IMR-90 (cell line): ENCODE results near the gene MRPL45. TPM values are rescaled to one million over a fixed set of nuclear protein-coding genes. Genes with fewer than 3 reads are reported as not detected.

Source experiments
- ATAC-seq: fragments of 200-7000 bp; cut with Tn5 transposase; 2 replicates; pipeline ENCODE4 v1.9.1; 2020; ENCODE audit warnings: low read depth, mild to moderate bottlenecking, moderate library complexity
- BruUV-seq: library from RNA; stranded (reverse); fragments of 400-500 nt; replicated peaks from 2 replicates; lab custom pipeline; 2021; lab: Mats Ljungman, UMichigan
- CTCF ChIA-PET: fragments of 300-600 bp; formaldehyde crosslinking; extraction: SDS; loops from one replicate; lab custom pipeline; 2021; ENCODE audit warnings: antibody characterized with exemption; lab: Yijun Ruan, JAX
- POLR2A ChIA-PET: fragments of 300-600 bp; sonication (Branson Sonifier 250); formaldehyde crosslinking; loops from one replicate; lab custom pipeline; 2022; ENCODE audit warnings: antibody characterized with exemption; ENCODE audit not compliant: unreplicated experiment; lab: Charles Lee
- DNase-seq: peaks from one replicate; pipeline ENCODE4 v3.0.0; 2013
- H2AFZ ChIP-seq: replicated peaks from 2 replicates; pipeline ENCODE3; 2013; ENCODE audit warnings: low read length, mild to moderate bottlenecking; ENCODE audit not compliant: poor library complexity
- H2AK5ac ChIP-seq: 2 replicates; pipeline ENCODE4 v1.6.1; 2013; ENCODE audit warnings: low read depth, low read length, inconsistent platforms
- H2AK9ac ChIP-seq: replicated peaks from 2 replicates; pipeline ENCODE3; 2013; ENCODE audit warnings: mild to moderate bottlenecking, low read depth, low read length, moderate library complexity; ENCODE audit not compliant: poor library complexity
- H2BK120ac ChIP-seq: 2 replicates; pipeline ENCODE4 v1.6.1; 2013; ENCODE audit warnings: low read depth, low read length, inconsistent platforms
- H2BK15ac ChIP-seq: 3 replicates; pipeline ENCODE4 v1.6.1; 2013; ENCODE audit warnings: low read depth, low read length, inconsistent platforms
- H2BK20ac ChIP-seq: 2 replicates; pipeline ENCODE4 v1.6.1; 2013; ENCODE audit warnings: low read depth, mild to moderate bottlenecking, inconsistent platforms, low read length, moderate library complexity
- H2BK5ac ChIP-seq: 2 replicates; pipeline ENCODE4 v1.6.1; 2013; ENCODE audit warnings: mild to moderate bottlenecking, low read depth, low read length, inconsistent platforms; ENCODE audit not compliant: poor library complexity, severe bottlenecking
- H3K14ac ChIP-seq: replicated peaks from 2 replicates; pipeline ENCODE4 v1.6.1; 2013; ENCODE audit warnings: low read depth, low read length, inconsistent platforms
- H3K18ac ChIP-seq: 2 replicates; pipeline ENCODE4 v1.6.1; 2013; ENCODE audit warnings: low read depth, low read length, control low read depth
- H3K23ac ChIP-seq: 2 replicates; pipeline ENCODE4 v1.6.1; 2013; ENCODE audit warnings: low read depth, low read length, inconsistent platforms
- H3K27ac ChIP-seq: 2 replicates; pipeline ENCODE4 v1.5.1; 2013; ENCODE audit warnings: mild to moderate bottlenecking, control low read depth, low read length; ENCODE audit not compliant: insufficient read depth
- H3K27me3 ChIP-seq: 2 replicates; pipeline ENCODE4 v1.6.1; 2013; ENCODE audit warnings: low read length; ENCODE audit not compliant: control insufficient read depth, insufficient read depth
- H3K36me3 ChIP-seq: 2 replicates; pipeline ENCODE4 v1.6.1; 2013; ENCODE audit warnings: low read length, mixed read lengths; ENCODE audit not compliant: control insufficient read depth, insufficient read depth
- H3K4ac ChIP-seq: 2 replicates; pipeline ENCODE4 v1.6.1; 2013; ENCODE audit warnings: low read depth, low read length, inconsistent platforms
- H3K4me1 ChIP-seq: 2 replicates; pipeline ENCODE4 v1.6.1; 2013; ENCODE audit warnings: low read length, mixed read lengths; ENCODE audit not compliant: control insufficient read depth, insufficient read depth
- H3K4me2 ChIP-seq: 2 replicates; pipeline ENCODE4 v1.6.1; 2013; ENCODE audit warnings: low read depth, mild to moderate bottlenecking, control low read depth, low read length, moderate library complexity
- H3K4me3 ChIP-seq: 2 replicates; pipeline ENCODE4 v1.5.1; 2013; ENCODE audit warnings: low read depth, mild to moderate bottlenecking, control low read depth, low read length, moderate library complexity; ENCODE audit not compliant: insufficient read depth
- H3K56ac ChIP-seq: 2 replicates; pipeline ENCODE4 v1.6.1; 2013; ENCODE audit warnings: low read length, inconsistent platforms; ENCODE audit not compliant: insufficient read depth; ENCODE audit errors: extremely low read depth
- H3K79me1 ChIP-seq, 2 experiments: 2 replicates each; pipeline ENCODE4 v1.6.1; 2013; ENCODE audit warnings: low read length in 2 of 2, inconsistent platforms in 1 of 2, low read depth in 1 of 2
- H3K9ac ChIP-seq: 2 replicates; pipeline ENCODE4 v1.6.1; 2013; ENCODE audit warnings: low read depth, low read length, control low read depth
- H3K9me1 ChIP-seq: 2 replicates; pipeline ENCODE4 v1.6.1; 2013; ENCODE audit warnings: low read length, inconsistent platforms; ENCODE audit not compliant: insufficient read depth
- H3K9me3 ChIP-seq: 2 replicates; pipeline ENCODE4 v1.6.1; 2013; ENCODE audit warnings: low read length; ENCODE audit not compliant: control insufficient read depth, insufficient read depth
- H4K20me1 ChIP-seq: 2 replicates; pipeline ENCODE4 v1.6.1; 2013; ENCODE audit warnings: low read length, inconsistent platforms; ENCODE audit not compliant: insufficient read depth
- H4K5ac ChIP-seq: 2 replicates; pipeline ENCODE4 v1.6.1; 2013; ENCODE audit warnings: mild to moderate bottlenecking, low read depth, low read length, control low read depth
- H4K8ac ChIP-seq, 2 experiments: 2 replicates each; pipeline ENCODE4 v1.6.1; 2013; ENCODE audit warnings: low read depth in 2 of 2, low read length in 2 of 2, control low read depth in 1 of 2, inconsistent platforms in 1 of 2
- H4K91ac ChIP-seq: 2 replicates; pipeline ENCODE4 v1.6.1; 2013; ENCODE audit warnings: low read depth, low read length, inconsistent platforms; ENCODE audit not compliant: insufficient read depth
- BHLHE40 ChIP-seq: fragments of 150-350 bp; IDR thresholded peaks from 2 replicates; pipeline ENCODE4 v1.6.1; 2016; ENCODE audit warnings: mild to moderate bottlenecking, low read depth, low read length
- CHD1 ChIP-seq: IDR thresholded peaks from 2 replicates; pipeline ENCODE4 v1.6.1; 2012; ENCODE audit warnings: low read depth, low read length, improper control_type of control experiment
- FOS ChIP-seq: fragments of 150-350 bp; IDR thresholded peaks from 2 replicates; pipeline ENCODE4 v1.6.1; 2016; ENCODE audit warnings: low read depth, low read length
- MAZ ChIP-seq: IDR thresholded peaks from 2 replicates; pipeline ENCODE4 v1.6.1; 2012; ENCODE audit warnings: low read depth, mild to moderate bottlenecking, low read length, improper control_type of control experiment, moderate library complexity, borderline replicate concordance
- MXI1 ChIP-seq: IDR thresholded peaks from 2 replicates; pipeline ENCODE4 v1.6.1; 2012; ENCODE audit warnings: low read depth, mild to moderate bottlenecking, low read length, moderate library complexity, borderline replicate concordance
- NFE2L2 ChIP-seq: fragments of 150-350 bp; IDR thresholded peaks from 2 replicates; pipeline ENCODE4 v1.6.1; 2016; ENCODE audit warnings: low read depth, mild to moderate bottlenecking, low read length
- RAD21 ChIP-seq: IDR thresholded peaks from 2 replicates; pipeline ENCODE4 v1.6.1; 2012; ENCODE audit warnings: low read length, improper control_type of control experiment
- RFX5 ChIP-seq: IDR thresholded peaks from 2 replicates; pipeline ENCODE4 v1.8.0; 2012; ENCODE audit warnings: low read depth, mild to moderate bottlenecking, low read length, moderate library complexity
- SMC3 ChIP-seq: fragments of 150-350 bp; IDR thresholded peaks from 2 replicates; pipeline ENCODE4 v1.6.1; 2016; ENCODE audit warnings: low read depth, mild to moderate bottlenecking, antibody characterized with exemption, low read length, moderate library complexity
- WGBS, 2 experiments: methylation state at CpG; one replicate each; pipeline versions ENCODE4 v1.1.5 to v1.1.7; 2013; ENCODE audit warnings: missing lambda C conversion rate in 2 of 2; ENCODE audit not compliant: insufficient read length in 1 of 2; ENCODE audit errors: extremely low coverage in 2 of 2; 5-methylcytosine and 5-hydroxymethylcytosine counted together
- dilution Hi-C: fragments of 300-500 bp; cut with HindIII; formaldehyde crosslinking; loops from one replicate; pipeline ENCODE4 v1.14.3; 2018; ENCODE audit warnings: low sequenced_read_pairs; ENCODE audit not compliant: unreplicated experiment
- in situ Hi-C: fragments of 300-500 bp; cut with MboI; formaldehyde crosslinking; loops from 3 replicates; pipeline ENCODE4 v1.14.3; 2019; ENCODE audit warnings: low sequenced_read_pairs, inconsistent platforms, mixed read lengths
- intact Hi-C: fragments of 100-400 bp; cut with micrococcal nuclease; formaldehyde crosslinking; loops from 2 replicates; pipeline ENCODE4 v1.10.0; 2022
- polyA plus RNA-seq, 3 experiments: library from polyadenylated mRNA; depleted of rRNA; stranded (reverse); fragments of >200 nt; gene quantifications; 2 replicates each; pipeline ENCODE4 v1.2.3, GENCODE V29; 2012; ENCODE audit warnings: low replicate concordance in 1 of 3
- total RNA-seq: library from RNA; depleted of rRNA; stranded (reverse); fragments of >200 nt; gene quantifications from 2 replicates; pipeline ENCODE4 v1.2.3, GENCODE V29; 2012
- TF ChIP-seq, protein P1 (sequence below): fragments of 150-350 bp; IDR thresholded peaks from 2 replicates; pipeline ENCODE4 v1.6.1; 2016; ENCODE audit warnings: low read depth, mild to moderate bottlenecking, low read length, moderate library complexity, borderline replicate concordance
- TF ChIP-seq, protein P2 (sequence below): fragments of 150-350 bp; IDR thresholded peaks from 2 replicates; pipeline ENCODE4 v1.6.1; 2017; ENCODE audit warnings: mild to moderate bottlenecking, antibody characterized with exemption, low read length, low read depth
- TF ChIP-seq, protein P3 (sequence below): conservative IDR thresholded peaks from 2 replicates; pipeline ENCODE4 v1.5.1; 2012; ENCODE audit warnings: mild to moderate bottlenecking, low read depth, low read length, improper control_type of control experiment

Gene MRPL45
- total and polyA plus RNA-seq, 2 of the 4 experiments (the other 2 are of a cell fraction), result 39.6 to 46.8 TPM

DNA sequence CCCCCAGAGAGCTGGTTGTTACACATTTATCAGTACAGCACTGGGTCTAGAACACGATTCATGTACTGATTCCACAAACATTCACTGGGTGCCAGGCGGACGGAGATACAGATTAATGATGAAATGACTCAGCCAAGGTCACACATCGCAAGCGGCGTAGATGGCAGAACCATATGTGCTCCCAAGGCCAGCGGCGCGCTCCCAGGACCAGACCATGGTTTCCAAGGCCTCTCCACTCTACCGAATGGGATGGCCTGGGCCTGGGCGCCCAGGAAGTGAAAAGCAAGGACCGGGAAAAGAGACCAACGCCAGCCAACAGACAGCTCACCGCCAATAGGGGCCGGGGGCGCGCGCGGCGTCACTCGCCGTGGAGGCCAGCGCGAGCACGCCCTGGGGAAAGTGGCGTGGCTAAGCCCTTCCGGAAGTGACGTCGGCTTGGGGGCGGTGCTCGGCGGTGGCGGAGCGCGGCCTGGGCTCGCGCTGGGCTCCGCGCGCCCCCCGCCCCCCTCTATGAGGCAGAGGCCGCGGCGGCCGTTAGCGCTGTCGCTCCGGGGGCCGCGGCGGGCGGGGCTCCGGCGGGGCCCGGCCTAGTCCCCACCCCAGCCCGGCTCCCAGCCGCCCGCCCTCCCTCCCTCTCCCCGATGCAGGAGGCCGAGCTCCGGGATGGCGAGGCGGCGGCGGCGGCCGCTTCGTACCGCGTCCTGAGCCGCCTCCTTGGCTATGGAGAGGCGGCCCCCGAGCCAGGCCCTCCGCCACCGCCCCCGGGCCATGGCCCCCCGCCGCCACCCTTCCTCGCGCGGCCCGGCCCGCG lies 54.6 kb downstream of the MRPL45 start, which contains the start of gene SOCS7:
SOCS7 (plus strand) TSS at position 433 of the 811 bp plus-strand sequence; CDS start at position 642, 209 bp downstream.
- BruUV-seq, result no TSS peak
- dilution Hi-C loops, result no loop called here
- Histone ChIP-seq H4K8ac (peak within 1 kb of the TSS; percentile 88 to 95), H3K27ac (peak within 1 kb of the TSS; percentile 78), H2BK5ac (peak within 1 kb of the TSS; percentile 58), H2AK9ac (peak within 1 kb of the TSS; percentile 85), H3K4me2 (peak within 1 kb of the TSS; percentile 98), H3K56ac (peak within 1 kb of the TSS; percentile 12; the same call in 1 of the 2 replicates), H4K20me1 (peaks cover 36% of the 10 kb centered on the region), H3K18ac (peak within 1 kb of the TSS; percentile 74), H3K4me3 (peak within 1 kb of the TSS; percentile 80), H3K27me3 (no peaks in the 10 kb centered on the region), H3K36me3 (no peaks in the 10 kb centered on the region), H2AFZ (peak within 1 kb of the TSS; percentile 93), H2AK5ac (peak within 1 kb of the TSS; percentile 86; the same call in 1 of the 2 replicates), H3K4me1 (peaks cover 4% of the 10 kb centered on the region), H3K4ac (peak within 1 kb of the TSS; percentile 95), H3K79me1 (peaks cover 13 to 34% of the 10 kb centered on the region in 2 experiments), H2BK20ac (peak within 1 kb of the TSS; percentile 22; the same call in 1 of the 2 replicates), H4K91ac (peak within 1 kb of the TSS; percentile 61), H4K5ac (peak within 1 kb of the TSS; percentile 97), H3K9me1 (peaks cover 6% of the 10 kb centered on the region; the same call in 1 of the 2 replicates), H3K9ac (peak within 1 kb of the TSS; percentile 83), H3K14ac (peak within 1 kb of the TSS; percentile 90), H3K9me3 (no peaks in the 10 kb centered on the region), H2BK15ac (0 out of 3 replicates have a peak within 1 kb of the TSS, but pooled peaks have one; percentile 11), H2BK120ac (peak within 1 kb of the TSS; percentile 7; the same call in 1 of the 2 replicates), H3K23ac (peak within 1 kb of the TSS; percentile 70)
- ChIA-PET POLR2A (interaction anchor here (0.6 kb wide), 1 partner anchor 164 kb away, joined by 3 read pairs; no protein-coding TSS in a partner anchor), CTCF (interaction anchor here (0.6 to 1.6 kb wide), 4 partner anchors 10 to 315 kb away, joined by 3 to 10 read pairs (median 5); no protein-coding TSS in a partner anchor)
- ATAC-seq (peak; percentile 89), DNase-seq (peak; percentile 90)
- in situ Hi-C loops, result loop anchor here (10.0 to 25.0 kb wide), 2 partner anchors 136 to 313 kb away; no protein-coding TSS in a partner anchor
- intact Hi-C loops, result no loop called here
- 7% methylated on average over 5 of the region's 84 CpGs; no CpG with 5 or more reads in 1 of the 2 experiments for WGBS, 2 experiments
- TF ChIP-seq MXI1, result peak; percentile 86
- TF ChIP-seq, protein P1, sequence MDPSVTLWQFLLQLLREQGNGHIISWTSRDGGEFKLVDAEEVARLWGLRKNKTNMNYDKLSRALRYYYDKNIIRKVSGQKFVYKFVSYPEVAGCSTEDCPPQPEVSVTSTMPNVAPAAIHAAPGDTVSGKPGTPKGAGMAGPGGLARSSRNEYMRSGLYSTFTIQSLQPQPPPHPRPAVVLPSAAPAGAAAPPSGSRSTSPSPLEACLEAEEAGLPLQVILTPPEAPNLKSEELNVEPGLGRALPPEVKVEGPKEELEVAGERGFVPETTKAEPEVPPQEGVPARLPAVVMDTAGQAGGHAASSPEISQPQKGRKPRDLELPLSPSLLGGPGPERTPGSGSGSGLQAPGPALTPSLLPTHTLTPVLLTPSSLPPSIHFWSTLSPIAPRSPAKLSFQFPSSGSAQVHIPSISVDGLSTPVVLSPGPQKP, result no peak
- TF ChIP-seq BHLHE40, result 0 out of 2 replicates have a peak, but pooled peaks have one; percentile 8
- TF ChIP-seq, protein P2, sequence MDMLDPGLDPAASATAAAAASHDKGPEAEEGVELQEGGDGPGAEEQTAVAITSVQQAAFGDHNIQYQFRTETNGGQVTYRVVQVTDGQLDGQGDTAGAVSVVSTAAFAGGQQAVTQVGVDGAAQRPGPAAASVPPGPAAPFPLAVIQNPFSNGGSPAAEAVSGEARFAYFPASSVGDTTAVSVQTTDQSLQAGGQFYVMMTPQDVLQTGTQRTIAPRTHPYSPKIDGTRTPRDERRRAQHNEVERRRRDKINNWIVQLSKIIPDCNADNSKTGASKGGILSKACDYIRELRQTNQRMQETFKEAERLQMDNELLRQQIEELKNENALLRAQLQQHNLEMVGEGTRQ, result no peak
- peak; percentile 93 for TF ChIP-seq MAZ
- no peak for TF ChIP-seq CHD1
- peak; percentile 55; the same call in 1 of the 2 replicates for TF ChIP-seq RFX5
- TF ChIP-seq NFE2L2, result no peak
- no peak for TF ChIP-seq RAD21
- TF ChIP-seq, protein P3, sequence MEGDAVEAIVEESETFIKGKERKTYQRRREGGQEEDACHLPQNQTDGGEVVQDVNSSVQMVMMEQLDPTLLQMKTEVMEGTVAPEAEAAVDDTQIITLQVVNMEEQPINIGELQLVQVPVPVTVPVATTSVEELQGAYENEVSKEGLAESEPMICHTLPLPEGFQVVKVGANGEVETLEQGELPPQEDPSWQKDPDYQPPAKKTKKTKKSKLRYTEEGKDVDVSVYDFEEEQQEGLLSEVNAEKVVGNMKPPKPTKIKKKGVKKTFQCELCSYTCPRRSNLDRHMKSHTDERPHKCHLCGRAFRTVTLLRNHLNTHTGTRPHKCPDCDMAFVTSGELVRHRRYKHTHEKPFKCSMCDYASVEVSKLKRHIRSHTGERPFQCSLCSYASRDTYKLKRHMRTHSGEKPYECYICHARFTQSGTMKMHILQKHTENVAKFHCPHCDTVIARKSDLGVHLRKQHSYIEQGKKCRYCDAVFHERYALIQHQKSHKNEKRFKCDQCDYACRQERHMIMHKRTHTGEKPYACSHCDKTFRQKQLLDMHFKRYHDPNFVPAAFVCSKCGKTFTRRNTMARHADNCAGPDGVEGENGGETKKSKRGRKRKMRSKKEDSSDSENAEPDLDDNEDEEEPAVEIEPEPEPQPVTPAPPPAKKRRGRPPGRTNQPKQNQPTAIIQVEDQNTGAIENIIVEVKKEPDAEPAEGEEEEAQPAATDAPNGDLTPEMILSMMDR, result no peak
- no peak; the same call in 1 of the 2 replicates for TF ChIP-seq FOS
- TF ChIP-seq SMC3, result no peak
